Karpas-422 (cell line): ENCODE results near the gene SH2D1A. TPM values are rescaled to one million over a fixed set of nuclear protein-coding genes. Genes with fewer than 3 reads are reported as not detected.
"Not testable (repeated sequence)": the region's sequence is repeated elsewhere in the genome, so short reads cannot be mapped to it uniquely, and the experiment has no call there.

Source experiments
- DNase-seq: peaks from one replicate; pipeline ENCODE4 v3.0.0-alpha.2; 2015
- H2AFZ ChIP-seq: fragments of 200-600 bp; sonication (generic); 2 replicates; pipeline ENCODE4 v1.6.1; 2014; ENCODE audit warnings: antibody characterized with exemption, low read length, mixed read lengths
- H3K27ac ChIP-seq: fragments of 200-600 bp; sonication (generic); 2 replicates; pipeline ENCODE4 v1.5.1; 2014; ENCODE audit warnings: mild to moderate bottlenecking, low read length, moderate library complexity
- H3K27me3 ChIP-seq: fragments of 200-600 bp; sonication (generic); 2 replicates; pipeline ENCODE4 v1.6.1; 2014; ENCODE audit warnings: low read length, mixed read lengths
- H3K36me3 ChIP-seq: fragments of 200-600 bp; sonication (generic); 2 replicates; pipeline ENCODE4 v1.6.1; 2014; ENCODE audit warnings: low read length, mixed read lengths; ENCODE audit not compliant: insufficient read depth
- H3K4me1 ChIP-seq: fragments of 200-600 bp; sonication (generic); 2 replicates; pipeline ENCODE4 v1.6.1; 2014; ENCODE audit warnings: mild to moderate bottlenecking, low read length, mixed read lengths
- H3K4me2 ChIP-seq: fragments of 200-600 bp; sonication (generic); 2 replicates; pipeline ENCODE4 v1.6.1; 2014; ENCODE audit warnings: low read length, low read depth, mild to moderate bottlenecking; ENCODE audit not compliant: poor library complexity, severe bottlenecking
- H3K4me3 ChIP-seq: fragments of 200-600 bp; sonication (generic); 2 replicates; pipeline ENCODE4 v1.5.1; 2014; ENCODE audit warnings: mild to moderate bottlenecking, antibody characterized with exemption, low read length, mixed read lengths
- H3K79me2 ChIP-seq: fragments of 200-600 bp; sonication (generic); 2 replicates; pipeline ENCODE4 v1.6.1; 2014; ENCODE audit warnings: mild to moderate bottlenecking, low read length, mixed read lengths
- H3K9ac ChIP-seq: fragments of 200-600 bp; sonication (generic); 2 replicates; pipeline ENCODE4 v1.6.0; 2014; ENCODE audit warnings: low read length
- H3K9me2 ChIP-seq: fragments of 200-600 bp; sonication (generic), shearing (Covaris generic); replicated peaks from 2 replicates; pipeline ENCODE4 v1.6.0; 2014; ENCODE audit warnings: mild to moderate bottlenecking, low read length, moderate library complexity; ENCODE audit not compliant: insufficient read depth
- H3K9me3 ChIP-seq: fragments of 300-700, 200-600 bp; sonication (generic); 2 replicates; pipeline ENCODE4 v1.6.1; 2014; ENCODE audit warnings: low read length, mixed read lengths
- H4K20me1 ChIP-seq: fragments of 200-600 bp; sonication (generic); 2 replicates; pipeline ENCODE4 v1.6.1; 2014; ENCODE audit warnings: mild to moderate bottlenecking, antibody characterized with exemption, low read length, low read depth; ENCODE audit not compliant: insufficient read depth
- total RNA-seq: library from RNA; depleted of rRNA; stranded (reverse); fragments of >200 nt; shearing (Covaris generic); gene quantifications from 2 replicates; pipeline ENCODE4 v1.2.3, GENCODE V29; 2014; ENCODE audit warnings: low replicate concordance

SH2D1A gene
- total RNA-seq, 1 experiment from 2014 or later: 1.5 TPM

GRCh38 chrX:124334555-124334954 lies 11.8 kb upstream of the SH2D1A start:
- not testable (repeated sequence) for H3K9me3 ChIP-seq, H3K79me2 ChIP-seq, H3K27ac ChIP-seq, H3K36me3 ChIP-seq, H2AFZ ChIP-seq, H4K20me1 ChIP-seq, H3K4me3 ChIP-seq, H3K27me3 ChIP-seq, H3K9me2 ChIP-seq, H3K9ac ChIP-seq
- H3K4me2 ChIP-seq: peak overlapping the region; percentile 9
- peak; percentile 74 for DNase-seq
- H3K4me1 ChIP-seq: peaks cover 25% of the 10 kb centered on the region

GRCh38 chrX:124335598-124335997 lies 10.8 kb upstream of the SH2D1A start:
- H3K79me2 ChIP-seq: no peaks in the 10 kb centered on the region
- no peak overlapping the region for H2AFZ ChIP-seq
- H3K9me2 ChIP-seq: no peaks in the 10 kb centered on the region
- no peaks in the 10 kb centered on the region for H3K27me3 ChIP-seq
- H3K4me1 ChIP-seq: peaks cover 25% of the 10 kb centered on the region
- no peak overlapping the region for H3K9ac ChIP-seq
- no peaks in the 10 kb centered on the region for H3K9me3 ChIP-seq
- peak overlapping the region; percentile 9 for H3K4me2 ChIP-seq
- H3K4me3 ChIP-seq: no peak overlapping the region
- H3K36me3 ChIP-seq: no peaks in the 10 kb centered on the region
- no peak for DNase-seq
- no peaks in the 10 kb centered on the region for H4K20me1 ChIP-seq
- H3K27ac ChIP-seq: no peak overlapping the region

GRCh38 chrX:124337916-124338315 lies 8.4 kb upstream of the SH2D1A start:
- Histone ChIP-seq H3K4me3 (no peak overlapping the region), H3K79me2 (no peaks in the 10 kb centered on the region), H3K9me3 (no peaks in the 10 kb centered on the region), H3K27me3 (no peaks in the 10 kb centered on the region), H3K36me3 (no peaks in the 10 kb centered on the region), H3K9me2 (no peaks in the 10 kb centered on the region), H2AFZ (no peak overlapping the region), H3K9ac (no peak overlapping the region), H3K4me1 (peaks cover 25% of the 10 kb centered on the region), H3K27ac (no peak overlapping the region), H4K20me1 (no peaks in the 10 kb centered on the region), H3K4me2 (no peak overlapping the region)
- DNase-seq: no peak

- DNase-seq: no peak
- H4K20me1 ChIP-seq: no peaks in the 10 kb centered on the region
- H3K27ac ChIP-seq: no peak overlapping the region
- no peak overlapping the region for H3K9ac ChIP-seq
- H3K9me2 ChIP-seq: no peaks in the 10 kb centered on the region
- H3K27me3 ChIP-seq: no peaks in the 10 kb centered on the region
- no peak overlapping the region for H2AFZ ChIP-seq
- H3K79me2 ChIP-seq: no peaks in the 10 kb centered on the region
- no peak overlapping the region for H3K4me3 ChIP-seq
- peaks cover 18% of the 10 kb centered on the region for H3K4me1 ChIP-seq
- no peaks in the 10 kb centered on the region for H3K9me3 ChIP-seq
- no peaks in the 10 kb centered on the region for H3K36me3 ChIP-seq
- H3K4me2 ChIP-seq: no peak overlapping the region
Observed at GRCh38 chrX:124338733-124339514, 7.4 kb upstream of the SH2D1A start.

- H3K9ac ChIP-seq: no peak overlapping the region
- no peaks in the 10 kb centered on the region for H4K20me1 ChIP-seq
- no peaks in the 10 kb centered on the region for H3K9me2 ChIP-seq
- no peaks in the 10 kb centered on the region for H3K36me3 ChIP-seq
- no peaks in the 10 kb centered on the region for H3K4me1 ChIP-seq
- no peak overlapping the region for H2AFZ ChIP-seq
- H3K27me3 ChIP-seq: no peaks in the 10 kb centered on the region
- H3K4me2 ChIP-seq: no peak overlapping the region
- no peaks in the 10 kb centered on the region for H3K79me2 ChIP-seq
- DNase-seq: no peak
- H3K4me3 ChIP-seq: no peak overlapping the region
- H3K27ac ChIP-seq: no peak overlapping the region
- H3K9me3 ChIP-seq: no peaks in the 10 kb centered on the region
Observed at GRCh38 chrX:124341396-124342132, 4.8 kb upstream of the SH2D1A start.

- Histone ChIP-seq H3K27ac (no peak overlapping the region), H3K4me3 (no peak overlapping the region), H3K9me2 (no peaks in the 10 kb centered on the region), H3K4me2 (no peak overlapping the region), H3K9me3 (no peaks in the 10 kb centered on the region), H3K36me3 (no peaks in the 10 kb centered on the region), H3K4me1 (no peaks in the 10 kb centered on the region), H3K9ac (no peak overlapping the region), H2AFZ (no peak overlapping the region), H3K27me3 (no peaks in the 10 kb centered on the region), H4K20me1 (no peaks in the 10 kb centered on the region), H3K79me2 (no peaks in the 10 kb centered on the region)
- DNase-seq: no peak
Observed at GRCh38 chrX:124342174-124342867, 4.0 kb upstream of the SH2D1A start.

GRCh38 chrX:124343016-124343415 lies 3.3 kb upstream of the SH2D1A start:
- Histone ChIP-seq H4K20me1 (no peaks in the 10 kb centered on the region), H3K4me2 (no peak overlapping the region), H2AFZ (no peak overlapping the region), H3K36me3 (no peaks in the 10 kb centered on the region), H3K4me3 (no peak overlapping the region), H3K9me2 (no peaks in the 10 kb centered on the region), H3K79me2 (no peaks in the 10 kb centered on the region), H3K27ac (no peak overlapping the region), H3K9me3 (no peaks in the 10 kb centered on the region), H3K9ac (no peak overlapping the region), H3K4me1 (no peaks in the 10 kb centered on the region), H3K27me3 (no peaks in the 10 kb centered on the region)
- DNase-seq: no peak

GRCh38 chrX:124344246-124344645 lies 2.1 kb upstream of the SH2D1A start:
- Histone ChIP-seq H3K4me1 (no peaks in the 10 kb centered on the region), H3K9me3 (no peaks in the 10 kb centered on the region), H3K27me3 (no peaks in the 10 kb centered on the region), H4K20me1 (no peaks in the 10 kb centered on the region), H3K9ac (no peak overlapping the region), H3K79me2 (no peaks in the 10 kb centered on the region), H3K9me2 (no peaks in the 10 kb centered on the region), H3K4me2 (no peak overlapping the region), H3K27ac (no peak overlapping the region), H2AFZ (no peak overlapping the region), H3K4me3 (no peak overlapping the region), H3K36me3 (no peaks in the 10 kb centered on the region)
- no peak for DNase-seq
